Lower leg skin (tissue), 4 donors: ENCODE data around the gene CC2D2B. TPM values are rescaled to one million over a fixed set of nuclear protein-coding genes. Genes with fewer than 3 reads are reported as not detected.

Experiments used
- DNase-seq, 2 donors: peaks; one replicate each; pipeline ENCODE4 v3.0.0-alpha.2; 2019; ENCODE audit warnings: low spot score in 2 of 2
- H3K4me3 ChIP-seq: fragments of 200-600 bp; sonication (generic); 2 replicates; pipeline ENCODE4 v1.5.1; 2017; ENCODE audit warnings: mild to moderate bottlenecking, low read depth; ENCODE audit not compliant: poor library complexity, severe bottlenecking
- POLR2A ChIP-seq, 2 donors: fragments of 450-650 bp; IDR thresholded peaks; one replicate each; pipeline ENCODE4 v1.6.1; 2016 to 2017; ENCODE audit warnings: antibody characterized with exemption in 2 of 2, mild to moderate bottlenecking in 1 of 2, moderate library complexity in 1 of 2
- WGBS, 2 donors: methylation state at CpG; one replicate each; pipeline ENCODE4 v1.1.5; 2018; 5-methylcytosine and 5-hydroxymethylcytosine counted together
- intact Hi-C: fragments of 100-400 bp; cut with DNase I; formaldehyde crosslinking; loops from one replicate; pipeline ENCODE4 v1.15.0; 2023; ENCODE audit warnings: low total_unique reads
- total RNA-seq, 4 donors: library from RNA; depleted of rRNA; stranded (reverse); fragments of >200 nt; gene quantifications; one replicate each; pipeline ENCODE4 v1.1.0, GENCODE V29; 2016
- TF ChIP-seq, protein P1 (sequence below), 3 donors: fragments of 450-650 bp; IDR thresholded peaks; one replicate each; pipeline ENCODE4 v1.5.1; 2016; ENCODE audit warnings: antibody characterized with exemption in 3 of 3, mild to moderate bottlenecking in 3 of 3, moderate library complexity in 2 of 3

Gene CC2D2B
- total RNA-seq, 4 donors from 2014 or later = 0.12 to 0.94 TPM; not detected in 2

DNA sequence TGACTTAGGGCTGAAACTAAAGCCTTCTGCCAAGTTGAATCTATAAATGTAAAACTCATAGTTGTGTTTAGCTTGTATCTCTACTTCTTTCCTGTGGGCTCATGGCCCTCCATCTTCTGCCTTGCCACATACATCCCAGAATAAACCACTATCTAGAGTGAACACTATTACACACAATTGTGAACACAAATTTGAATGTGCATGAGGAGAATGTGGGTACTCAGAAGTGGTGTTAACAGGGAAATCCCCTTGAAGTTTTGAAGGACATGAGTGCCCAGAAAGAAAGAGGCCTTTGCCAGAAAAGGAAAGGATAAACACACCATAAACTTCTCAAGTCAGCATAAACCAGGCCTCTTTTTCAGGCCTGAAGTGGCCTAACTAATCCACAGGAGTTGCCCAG is 115.4 kb downstream of the CC2D2B start:
- H3K4me3 ChIP-seq = no peak overlapping the region
- no peak for TF ChIP-seq POLR2A (IDR thresholded peaks at IDR 0.05)
- TF ChIP-seq, protein P1, sequence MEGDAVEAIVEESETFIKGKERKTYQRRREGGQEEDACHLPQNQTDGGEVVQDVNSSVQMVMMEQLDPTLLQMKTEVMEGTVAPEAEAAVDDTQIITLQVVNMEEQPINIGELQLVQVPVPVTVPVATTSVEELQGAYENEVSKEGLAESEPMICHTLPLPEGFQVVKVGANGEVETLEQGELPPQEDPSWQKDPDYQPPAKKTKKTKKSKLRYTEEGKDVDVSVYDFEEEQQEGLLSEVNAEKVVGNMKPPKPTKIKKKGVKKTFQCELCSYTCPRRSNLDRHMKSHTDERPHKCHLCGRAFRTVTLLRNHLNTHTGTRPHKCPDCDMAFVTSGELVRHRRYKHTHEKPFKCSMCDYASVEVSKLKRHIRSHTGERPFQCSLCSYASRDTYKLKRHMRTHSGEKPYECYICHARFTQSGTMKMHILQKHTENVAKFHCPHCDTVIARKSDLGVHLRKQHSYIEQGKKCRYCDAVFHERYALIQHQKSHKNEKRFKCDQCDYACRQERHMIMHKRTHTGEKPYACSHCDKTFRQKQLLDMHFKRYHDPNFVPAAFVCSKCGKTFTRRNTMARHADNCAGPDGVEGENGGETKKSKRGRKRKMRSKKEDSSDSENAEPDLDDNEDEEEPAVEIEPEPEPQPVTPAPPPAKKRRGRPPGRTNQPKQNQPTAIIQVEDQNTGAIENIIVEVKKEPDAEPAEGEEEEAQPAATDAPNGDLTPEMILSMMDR (IDR thresholded peaks at IDR 0.05) = no peak
- no peak for DNase-seq
- intact Hi-C loops = loop anchor here (10.0 kb wide), 1 partner anchor 272 kb away; no protein-coding TSS in a partner anchor

DNA sequence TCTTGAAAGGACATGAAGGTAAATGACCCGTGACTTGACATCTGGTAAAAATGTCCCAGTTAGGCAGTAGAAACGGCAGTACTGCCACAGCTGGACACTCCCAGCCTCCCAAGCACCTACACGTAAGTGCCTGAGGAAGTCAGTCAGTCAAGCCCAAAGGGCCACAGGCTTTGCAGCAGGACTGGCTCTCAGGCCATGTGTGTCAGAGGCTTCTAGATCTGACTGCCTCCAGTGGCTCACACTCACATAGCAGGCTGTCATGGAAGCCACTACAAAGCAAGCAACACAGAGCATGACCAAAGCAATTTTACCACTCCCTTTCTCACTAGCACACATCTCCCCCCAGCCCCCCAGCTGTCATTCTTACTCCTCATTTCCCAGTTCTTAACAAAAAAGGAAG is 117.8 kb downstream of the CC2D2B start:
- intact Hi-C loops = loop anchor here (10.0 kb wide), 1 partner anchor 269 kb away; no protein-coding TSS in a partner anchor
- no peak for DNase-seq
- H3K4me3 ChIP-seq = no peak overlapping the region
- TF ChIP-seq POLR2A (IDR thresholded peaks at IDR 0.05) = no peak
- TF ChIP-seq, protein P1 (IDR thresholded peaks at IDR 0.05) = no peak
- WGBS, 2 donors = 79 to 81% methylated on average over 3 of the region's 3 CpGs

DNA sequence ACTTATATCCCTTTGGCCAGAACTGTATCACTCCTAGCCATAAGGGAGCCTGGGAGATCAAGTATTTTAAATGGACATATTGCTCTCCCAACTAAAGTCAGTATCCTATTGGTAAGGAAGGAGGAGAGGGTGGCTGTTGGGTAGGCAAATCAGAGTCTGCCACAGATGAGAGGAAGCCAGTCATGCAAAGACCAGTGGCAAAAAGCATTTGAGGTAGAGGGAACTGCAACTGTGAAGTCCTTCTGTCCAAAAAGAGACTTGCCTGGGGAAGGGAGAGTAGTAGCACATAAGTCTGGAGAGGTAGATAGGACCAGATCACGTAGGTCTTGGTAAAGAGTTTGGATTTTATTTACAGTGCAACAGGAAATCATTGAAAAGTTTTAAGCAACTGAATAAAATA is 126.8 kb downstream of the CC2D2B start:
- intact Hi-C loops = no loop called here
- no peak for TF ChIP-seq POLR2A (IDR thresholded peaks at IDR 0.05)
- TF ChIP-seq, protein P1 (IDR thresholded peaks at IDR 0.05) = no peak
- 96% methylated on average over 1 of the region's 1 CpG for WGBS, 2 donors
- no peak overlapping the region for H3K4me3 ChIP-seq
- no peak for DNase-seq

DNA sequence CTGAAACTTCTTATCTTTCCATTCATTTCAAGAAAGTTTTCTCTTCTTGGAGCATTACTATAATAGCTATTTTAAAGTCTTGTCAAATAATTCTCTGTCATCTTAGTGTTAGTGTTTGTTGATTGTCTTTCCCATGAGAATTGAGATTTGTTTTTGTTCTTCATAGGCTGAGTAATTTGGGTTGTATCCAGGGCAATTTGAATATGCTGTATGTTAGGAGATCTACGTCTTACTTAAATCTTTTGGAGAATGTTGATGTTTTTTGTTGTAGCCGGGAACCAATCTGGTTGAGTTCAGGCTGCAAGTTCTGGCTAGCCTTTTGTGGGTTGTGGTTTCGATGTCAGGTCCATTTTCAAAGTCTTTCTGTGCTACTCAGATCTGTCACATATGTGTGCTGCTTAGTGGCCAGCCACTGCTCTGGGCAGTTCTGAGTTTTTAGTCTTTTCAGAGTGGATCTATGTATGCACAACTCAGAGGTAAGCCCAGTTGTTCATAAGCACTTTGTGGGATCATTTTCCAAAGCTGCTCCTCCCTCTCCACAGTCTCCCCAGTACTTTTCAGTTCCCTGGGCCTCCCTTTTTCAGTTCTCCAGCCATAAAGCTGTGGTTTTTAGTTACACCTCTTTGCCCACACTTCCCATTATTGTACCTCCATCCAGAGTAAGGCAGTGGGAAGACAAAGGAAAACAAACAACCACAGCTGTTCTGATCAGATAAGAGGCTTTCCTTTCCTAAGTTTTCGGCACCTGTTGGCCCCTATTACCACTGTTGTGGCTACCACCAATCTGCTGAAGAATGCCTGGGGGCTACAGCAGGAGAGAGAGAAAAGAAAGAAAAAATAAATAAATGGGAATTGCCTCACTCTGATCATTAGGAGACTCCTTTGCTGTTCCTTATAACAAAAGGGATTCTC is 131.0 kb downstream of the CC2D2B start:
- 73 to 87% methylated on average over 4 of the region's 4 CpGs for WGBS, 2 donors
- TF ChIP-seq POLR2A (IDR thresholded peaks at IDR 0.05) = no peak
- TF ChIP-seq, protein P1 (IDR thresholded peaks at IDR 0.05) = no peak
- intact Hi-C loops = no loop called here
- DNase-seq = no peak
- no peak overlapping the region for H3K4me3 ChIP-seq

DNA sequence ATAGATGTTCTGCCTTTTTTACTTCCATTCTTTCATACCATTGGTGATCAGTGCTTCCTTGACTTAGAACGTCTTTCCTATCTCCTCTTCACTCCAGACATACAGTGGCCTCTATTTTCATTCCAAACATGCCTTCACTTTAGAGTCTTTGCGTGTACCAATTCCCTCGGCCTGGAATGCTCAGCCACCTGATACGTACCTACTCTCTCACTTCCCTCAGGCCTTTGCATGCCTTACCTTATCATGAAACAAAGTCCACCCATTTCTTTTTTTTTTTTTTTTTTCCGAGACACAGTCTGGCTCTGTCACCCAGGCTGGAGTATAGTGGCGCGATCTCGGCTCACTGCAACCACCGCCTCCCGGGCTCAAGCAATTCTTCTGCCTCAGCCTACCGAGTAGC is 133.4 kb downstream of the CC2D2B start:
- no peak overlapping the region for H3K4me3 ChIP-seq
- intact Hi-C loops = no loop called here
- no peak for DNase-seq
- 93 to 96% methylated on average over 11 of the region's 11 CpGs for WGBS, 2 donors
- TF ChIP-seq POLR2A (IDR thresholded peaks at IDR 0.05) = no peak
- TF ChIP-seq, protein P1 (IDR thresholded peaks at IDR 0.05) = no peak
